Measurements from ENCODE around the gene TTLL6.
A peak's percentile ranks its signal among the peaks of the same experiment; 100 is the strongest.

Gene TTLL6

GRCh38 chr17:48728232-48729231, 88.5 kb downstream of the TTLL6 start, which contains the start of gene HOXB13:
Gene HOXB13, minus strand, starts transcription at chr17:48728750. Its CDS starts 157 bp downstream, at chr17:48728593.
- Mint-ChIP-seq H3K36me3 (no peaks in the 10 kb centered on the region), H3K9me3 (ENCODE audit: low read depth) (no peaks in the 10 kb centered on the region), H3K4me3 (peak within 1 kb of the TSS; percentile 66), H3K27me3 (peaks cover 63% of the 10 kb centered on the region), H3K4me1 (ENCODE audit: low read depth) (peaks cover 53% of the 10 kb centered on the region), H3K27ac (no peak within 1 kb of the TSS)

GRCh38 chr17:48727415-48728175, 89.4 kb downstream of the TTLL6 start:
- no peak overlapping the region for H3K27ac Mint-ChIP-seq

GRCh38 chr17:48726916-48727286, 90.1 kb downstream of the TTLL6 start:
- H3K36me3 Mint-ChIP-seq = no peaks in the 10 kb centered on the region
- H3K27me3 Mint-ChIP-seq = peaks cover 58% of the 10 kb centered on the region
- H3K4me1 Mint-ChIP-seq (ENCODE audit: low read depth) = peaks cover 48% of the 10 kb centered on the region
- no peak overlapping the region for H3K27ac Mint-ChIP-seq
- peak overlapping the region; percentile 8 for H3K4me3 Mint-ChIP-seq
- H3K9me3 Mint-ChIP-seq (ENCODE audit: low read depth) = no peaks in the 10 kb centered on the region

More at GRCh38 chr17:48727415-48728175, 89.4 kb downstream of the TTLL6 start:
- peaks cover 62% of the 10 kb centered on the region for H3K27me3 Mint-ChIP-seq
- H3K36me3 Mint-ChIP-seq = no peaks in the 10 kb centered on the region
- peak overlapping the region; percentile 66 for H3K4me3 Mint-ChIP-seq
- H3K9me3 Mint-ChIP-seq (ENCODE audit: low read depth) = no peaks in the 10 kb centered on the region
- peaks cover 51% of the 10 kb centered on the region for H3K4me1 Mint-ChIP-seq (ENCODE audit: low read depth)

GRCh38 chr17:48726114-48726915, 90.7 kb downstream of the TTLL6 start:
- Mint-ChIP-seq H3K36me3 (no peaks in the 10 kb centered on the region), H3K4me3 (no peak overlapping the region), H3K9me3 (ENCODE audit: low read depth) (no peaks in the 10 kb centered on the region), H3K4me1 (ENCODE audit: low read depth) (peaks cover 47% of the 10 kb centered on the region), H3K27ac (no peak overlapping the region), H3K27me3 (peaks cover 53% of the 10 kb centered on the region)

- no peaks in the 10 kb centered on the region for H3K9me3 Mint-ChIP-seq (ENCODE audit: low read depth)
- peaks cover 45% of the 10 kb centered on the region for H3K4me1 Mint-ChIP-seq (ENCODE audit: low read depth)
- H3K36me3 Mint-ChIP-seq = no peaks in the 10 kb centered on the region
- H3K4me3 Mint-ChIP-seq = peak overlapping the region; percentile 56
- no peak overlapping the region for H3K27ac Mint-ChIP-seq
- H3K27me3 Mint-ChIP-seq = peaks cover 53% of the 10 kb centered on the region
Observed at GRCh38 chr17:48725288-48726064, 91.6 kb downstream of the TTLL6 start.

- Mint-ChIP-seq H3K27ac (no peak overlapping the region), H3K9me3 (ENCODE audit: low read depth) (no peaks in the 10 kb centered on the region), H3K36me3 (no peaks in the 10 kb centered on the region), H3K27me3 (peaks cover 51% of the 10 kb centered on the region), H3K4me3 (peak overlapping the region; percentile 56), H3K4me1 (ENCODE audit: low read depth) (peaks cover 48% of the 10 kb centered on the region)
Observed at GRCh38 chr17:48725004-48725287, 92.1 kb downstream of the TTLL6 start.

- peaks cover 47% of the 10 kb centered on the region for H3K4me1 Mint-ChIP-seq (ENCODE audit: low read depth)
- no peaks in the 10 kb centered on the region for H3K9me3 Mint-ChIP-seq (ENCODE audit: low read depth)
- peak overlapping the region; percentile 79 for H3K4me3 Mint-ChIP-seq
- peaks cover 51% of the 10 kb centered on the region for H3K27me3 Mint-ChIP-seq
- H3K27ac Mint-ChIP-seq = no peak overlapping the region
- H3K36me3 Mint-ChIP-seq = no peaks in the 10 kb centered on the region
Observed at GRCh38 chr17:48724251-48725003, 92.6 kb downstream of the TTLL6 start.

- H3K27me3 Mint-ChIP-seq = peaks cover 50% of the 10 kb centered on the region
- no peaks in the 10 kb centered on the region for H3K9me3 Mint-ChIP-seq (ENCODE audit: low read depth)
- H3K36me3 Mint-ChIP-seq = no peaks in the 10 kb centered on the region
- H3K4me1 Mint-ChIP-seq (ENCODE audit: low read depth) = peaks cover 47% of the 10 kb centered on the region
- H3K4me3 Mint-ChIP-seq = peak overlapping the region; percentile 79
- no peak overlapping the region for H3K27ac Mint-ChIP-seq
Observed at GRCh38 chr17:48723423-48724250, 93.4 kb downstream of the TTLL6 start.

- no peak within 1 kb of the TSS for H3K27ac Mint-ChIP-seq
- H3K4me1 Mint-ChIP-seq (ENCODE audit: low read depth) = peaks cover 50% of the 10 kb centered on the region
- no peaks in the 10 kb centered on the region for H3K36me3 Mint-ChIP-seq
- H3K27me3 Mint-ChIP-seq = peaks cover 54% of the 10 kb centered on the region
- H3K9me3 Mint-ChIP-seq (ENCODE audit: low read depth) = no peaks in the 10 kb centered on the region
- peak within 1 kb of the TSS; percentile 79 for H3K4me3 Mint-ChIP-seq
Observed at GRCh38 chr17:48722915-48723422, 94.1 kb downstream of the TTLL6 start, which contains the start of gene PRAC2. Gene PRAC2, plus strand, starts transcription at chr17:48723185. Its CDS starts 1,226 bp downstream, at chr17:48724411.

GRCh38 chr17:48722201-48722907, 94.7 kb downstream of the TTLL6 start, which contains the start of gene PRAC1:
Gene PRAC1, minus strand, starts transcription at chr17:48722518. Its CDS starts 126 bp downstream, at chr17:48722392.
- peaks cover 51% of the 10 kb centered on the region for H3K4me1 Mint-ChIP-seq (ENCODE audit: low read depth)
- peaks cover 2% of the 10 kb centered on the region for H3K36me3 Mint-ChIP-seq
- peaks cover 57% of the 10 kb centered on the region for H3K27me3 Mint-ChIP-seq
- H3K4me3 Mint-ChIP-seq = peak within 1 kb of the TSS; percentile 79
- H3K9me3 Mint-ChIP-seq (ENCODE audit: low read depth) = no peaks in the 10 kb centered on the region
- H3K27ac Mint-ChIP-seq = no peak within 1 kb of the TSS

- Mint-ChIP-seq H3K27ac (no peak overlapping the region), H3K27me3 (peaks cover 50% of the 10 kb centered on the region), H3K4me3 (no peak overlapping the region), H3K9me3 (ENCODE audit: low read depth) (no peaks in the 10 kb centered on the region), H3K36me3 (peaks cover 2% of the 10 kb centered on the region), H3K4me1 (ENCODE audit: low read depth) (peaks cover 42% of the 10 kb centered on the region)
Observed at GRCh38 chr17:48721009-48721402, 96.0 kb downstream of the TTLL6 start.
